Measurements from ENCODE around the gene ELL.

Gene ELL

DNA sequence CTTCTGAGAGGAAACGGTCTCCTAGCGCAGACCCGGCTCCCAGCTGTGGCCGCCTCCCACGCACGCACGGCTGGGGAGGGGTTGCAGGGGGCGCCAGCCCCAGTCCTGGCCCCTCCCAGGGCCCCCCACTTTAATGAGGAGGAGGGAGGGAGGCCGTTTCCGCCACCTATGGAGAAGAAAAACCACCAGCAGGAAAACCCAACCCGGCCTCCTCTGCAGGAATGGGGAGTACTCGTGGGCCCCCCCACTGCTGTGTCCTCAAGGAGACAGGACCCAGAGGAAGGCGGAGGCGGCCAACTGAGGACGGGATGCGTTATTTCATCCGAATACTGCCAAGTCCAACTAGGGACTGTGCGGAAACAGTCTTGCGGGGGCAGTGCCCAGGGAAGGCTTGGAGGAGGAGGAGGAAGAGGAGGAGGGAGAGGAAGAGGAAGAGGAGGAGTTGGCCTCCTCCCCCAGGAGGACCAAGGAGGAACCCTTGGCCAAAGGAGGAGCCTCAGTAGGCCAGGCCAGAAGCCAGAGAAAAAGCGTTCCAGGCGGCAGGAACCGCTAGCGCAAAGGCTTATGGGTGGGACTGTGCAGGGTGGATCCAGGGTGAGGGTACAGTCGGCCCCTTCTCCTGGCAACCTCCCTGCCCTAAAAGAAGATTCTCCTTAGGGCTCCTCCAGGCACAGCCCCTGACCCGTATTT is 106.5 kb downstream of the ELL start:
- Histone ChIP-seq H3K9ac (ENCODE audit: low read length) (no peak overlapping the region), H3K27me3 (ENCODE audit: low read depth, low read length) (peaks cover 41% of the 10 kb centered on the region), H3K27ac (ENCODE audit: low read length) (no peak overlapping the region), H3K36me3 (replicated peaks; ENCODE audit: low read depth, low read length) (no peaks in the 10 kb centered on the region), H3K4me2 (ENCODE audit: low read length) (peak overlapping the region; percentile 10), H4K20me1 (ENCODE audit: insufficient read depth, low read length) (peaks cover 2% of the 10 kb centered on the region; the same call in 1 of the 2 replicates), H3K9me3 (ENCODE audit: insufficient read depth, low read length) (no peaks in the 10 kb centered on the region), H3K4me1 (ENCODE audit: low read length) (peaks cover 7% of the 10 kb centered on the region), H3K4me3 (ENCODE audit: low read length) (no peak overlapping the region), H2AFZ (ENCODE audit: low read depth, low read length) (no peak overlapping the region), H3K79me2 (ENCODE audit: low read length) (peaks cover 10% of the 10 kb centered on the region)
- no peak for TF ChIP-seq CTCF (IDR thresholded peaks at IDR 0.05; ENCODE audit: low read depth, low read length)
- no peak for TF ChIP-seq EZH2phosphoT487 (IDR thresholded peaks at IDR 0.05; ENCODE audit: low read depth)

- Histone ChIP-seq H3K9me3 (ENCODE audit: insufficient read depth, low read length) (no peaks in the 10 kb centered on the region), H3K4me3 (ENCODE audit: low read length) (no peak overlapping the region), H4K20me1 (ENCODE audit: insufficient read depth, low read length) (no peaks in the 10 kb centered on the region), H3K4me2 (ENCODE audit: low read length) (no peak overlapping the region), H3K36me3 (replicated peaks; ENCODE audit: low read depth, low read length) (no peaks in the 10 kb centered on the region), H3K27me3 (ENCODE audit: low read depth, low read length) (peaks cover 41% of the 10 kb centered on the region), H3K79me2 (ENCODE audit: low read length) (peaks cover 3% of the 10 kb centered on the region; the same call in 1 of the 2 replicates), H3K9ac (ENCODE audit: low read length) (no peak overlapping the region), H3K4me1 (ENCODE audit: low read length) (peaks cover 5% of the 10 kb centered on the region), H2AFZ (ENCODE audit: low read depth, low read length) (no peak overlapping the region), H3K27ac (ENCODE audit: low read length) (no peak overlapping the region)
- TF ChIP-seq EZH2phosphoT487 (IDR thresholded peaks at IDR 0.05; ENCODE audit: low read depth): no peak
- no peak for TF ChIP-seq CTCF (IDR thresholded peaks at IDR 0.05; ENCODE audit: low read depth, low read length)
Measured at GRCh38 chr19:18414504-18415177, 107.2 kb downstream of the ELL start.

DNA sequence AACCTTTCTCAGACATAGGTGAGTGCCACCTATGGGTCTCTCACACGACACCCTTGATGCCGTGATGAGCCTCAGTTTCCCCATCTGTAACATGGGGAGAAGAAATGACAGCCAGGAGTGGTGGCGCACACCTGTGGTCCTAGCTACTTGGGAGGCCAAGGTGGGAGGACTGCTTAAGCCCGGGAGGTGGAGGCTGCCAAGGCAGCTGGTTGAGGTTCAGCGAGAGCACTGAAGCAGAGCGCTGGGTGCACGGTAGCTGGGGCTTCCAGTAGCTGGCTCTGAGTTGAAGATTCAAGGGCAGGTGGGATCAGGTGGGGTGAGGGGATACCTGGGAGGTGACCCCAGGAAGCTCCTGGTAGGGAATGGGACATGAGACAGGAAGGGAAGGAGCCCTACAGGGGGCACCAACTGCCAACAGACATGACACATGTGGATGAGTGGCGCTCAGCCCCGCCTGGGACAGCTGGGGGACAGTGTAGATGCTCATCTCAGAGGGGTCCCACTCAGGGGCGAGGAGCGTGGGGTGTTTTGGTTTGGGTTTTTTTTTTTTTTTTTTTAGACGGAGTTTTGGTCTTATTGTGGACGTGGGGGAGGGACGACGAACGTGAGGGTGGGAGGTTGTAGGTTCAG is 109.1 kb downstream of the ELL start:
- Histone ChIP-seq H2AFZ (ENCODE audit: low read depth, low read length) (no peak overlapping the region), H4K20me1 (ENCODE audit: insufficient read depth, low read length) (no peaks in the 10 kb centered on the region), H3K4me2 (ENCODE audit: low read length) (no peak overlapping the region), H3K4me1 (ENCODE audit: low read length) (peaks cover 7% of the 10 kb centered on the region), H3K27ac (ENCODE audit: low read length) (no peak overlapping the region), H3K36me3 (replicated peaks; ENCODE audit: low read depth, low read length) (no peaks in the 10 kb centered on the region), H3K9ac (ENCODE audit: low read length) (no peak overlapping the region), H3K4me3 (ENCODE audit: low read length) (no peak overlapping the region), H3K79me2 (ENCODE audit: low read length) (no peaks in the 10 kb centered on the region), H3K27me3 (ENCODE audit: low read depth, low read length) (peaks cover 41% of the 10 kb centered on the region), H3K9me3 (ENCODE audit: insufficient read depth, low read length) (no peaks in the 10 kb centered on the region)
- TF ChIP-seq CTCF (IDR thresholded peaks at IDR 0.05; ENCODE audit: low read depth, low read length): no peak

DNA sequence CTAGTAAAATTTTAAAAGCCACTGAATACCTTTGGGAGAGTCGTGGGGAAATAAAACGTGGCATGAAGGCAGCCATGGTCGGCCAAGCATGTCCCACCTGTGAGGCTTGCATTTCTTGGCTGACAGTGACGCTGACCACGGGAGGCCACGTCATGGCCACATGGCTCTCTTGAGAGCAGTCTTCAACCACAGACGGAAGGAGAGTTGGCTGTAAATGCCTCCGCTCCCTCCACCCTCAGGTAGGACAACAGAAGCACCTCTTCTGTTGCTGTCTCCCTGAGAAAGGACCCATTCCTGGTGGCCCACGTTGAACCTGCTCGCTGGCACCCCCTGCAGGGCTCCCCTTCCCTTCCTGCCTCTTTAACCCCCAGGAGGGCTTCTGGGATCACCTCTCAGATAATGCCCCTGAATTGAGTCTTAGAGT is 113.8 kb downstream of the ELL start:
- Histone ChIP-seq H3K9ac (ENCODE audit: low read length) (peak overlapping the region; percentile 13; the same call in 1 of the 2 replicates), H4K20me1 (ENCODE audit: insufficient read depth, low read length) (no peaks in the 10 kb centered on the region), H3K36me3 (replicated peaks; ENCODE audit: low read depth, low read length) (no peaks in the 10 kb centered on the region), H3K27me3 (ENCODE audit: low read depth, low read length) (peaks cover 15% of the 10 kb centered on the region), H3K4me2 (ENCODE audit: low read length) (peak overlapping the region; percentile 65), H3K27ac (ENCODE audit: low read length) (peak overlapping the region; percentile 25), H2AFZ (ENCODE audit: low read depth, low read length) (peak overlapping the region; percentile 43), H3K9me3 (ENCODE audit: insufficient read depth, low read length) (no peaks in the 10 kb centered on the region), H3K79me2 (ENCODE audit: low read length) (no peaks in the 10 kb centered on the region), H3K4me3 (ENCODE audit: low read length) (peak overlapping the region; percentile 44), H3K4me1 (ENCODE audit: low read length) (peaks cover 24% of the 10 kb centered on the region)
- TF ChIP-seq EZH2phosphoT487 (IDR thresholded peaks at IDR 0.05; ENCODE audit: low read depth) (no peak), CTCF (IDR thresholded peaks at IDR 0.05; ENCODE audit: low read depth, low read length) (peak; percentile 83)
